HG03460 (cell line): ENCODE results near the gene PICK1.
"Not testable (repeated sequence)": the region's sequence is repeated elsewhere in the genome, so short reads cannot be mapped to it uniquely, and the experiment has no call there.

ENCODE experiments used
- ATAC-seq: cut with Tn5 transposase; IDR thresholded peaks from one replicate; pipeline ENCODE4 v1.9.1; 2021; ENCODE audit not compliant: unreplicated experiment

PICK1 gene

DNA sequence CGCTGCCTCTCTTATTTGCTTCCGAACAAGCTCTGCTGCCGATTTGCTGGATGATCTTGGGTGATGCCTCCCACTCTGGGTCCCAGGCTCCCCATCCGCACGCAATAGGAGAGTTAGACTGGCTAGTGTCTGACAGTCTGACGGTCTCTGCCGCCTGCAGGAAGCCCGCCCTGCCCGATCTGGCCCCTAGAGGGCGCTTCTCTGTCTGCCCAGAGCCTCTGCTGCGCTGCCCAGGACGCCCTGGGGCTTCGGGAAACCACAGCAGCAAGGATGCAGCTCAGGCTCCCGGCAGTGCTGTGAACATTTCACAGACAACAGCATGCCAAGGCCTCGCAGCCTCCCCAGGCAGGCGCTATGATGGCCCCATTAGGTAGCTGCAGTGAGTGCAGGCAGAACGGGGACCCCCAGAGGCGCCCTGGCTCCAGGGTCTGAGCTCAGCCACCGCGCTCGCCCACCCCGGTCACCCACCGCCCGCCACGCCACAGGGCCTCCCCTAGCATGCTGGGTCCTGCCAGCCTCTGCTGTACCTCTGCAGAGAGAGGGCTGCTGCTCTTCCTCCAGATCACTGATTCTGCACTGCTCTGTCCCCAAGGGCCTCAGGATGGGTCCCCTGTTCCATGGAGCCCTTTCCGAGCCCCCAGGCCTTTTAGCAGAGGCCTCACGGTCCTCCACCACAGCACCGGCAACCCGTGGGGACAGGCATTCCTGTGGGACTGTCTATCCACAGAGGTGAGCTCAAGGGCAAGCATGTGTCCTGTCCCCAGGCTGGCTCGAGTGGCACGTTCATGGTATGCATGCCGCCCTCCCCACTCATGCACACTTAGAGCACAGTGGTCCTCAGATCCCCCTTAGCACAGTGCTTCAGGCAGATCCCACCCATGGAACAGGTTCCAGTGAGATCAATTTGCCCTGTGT is 57.5 kb downstream of the PICK1 start:
- no peak for ATAC-seq

DNA sequence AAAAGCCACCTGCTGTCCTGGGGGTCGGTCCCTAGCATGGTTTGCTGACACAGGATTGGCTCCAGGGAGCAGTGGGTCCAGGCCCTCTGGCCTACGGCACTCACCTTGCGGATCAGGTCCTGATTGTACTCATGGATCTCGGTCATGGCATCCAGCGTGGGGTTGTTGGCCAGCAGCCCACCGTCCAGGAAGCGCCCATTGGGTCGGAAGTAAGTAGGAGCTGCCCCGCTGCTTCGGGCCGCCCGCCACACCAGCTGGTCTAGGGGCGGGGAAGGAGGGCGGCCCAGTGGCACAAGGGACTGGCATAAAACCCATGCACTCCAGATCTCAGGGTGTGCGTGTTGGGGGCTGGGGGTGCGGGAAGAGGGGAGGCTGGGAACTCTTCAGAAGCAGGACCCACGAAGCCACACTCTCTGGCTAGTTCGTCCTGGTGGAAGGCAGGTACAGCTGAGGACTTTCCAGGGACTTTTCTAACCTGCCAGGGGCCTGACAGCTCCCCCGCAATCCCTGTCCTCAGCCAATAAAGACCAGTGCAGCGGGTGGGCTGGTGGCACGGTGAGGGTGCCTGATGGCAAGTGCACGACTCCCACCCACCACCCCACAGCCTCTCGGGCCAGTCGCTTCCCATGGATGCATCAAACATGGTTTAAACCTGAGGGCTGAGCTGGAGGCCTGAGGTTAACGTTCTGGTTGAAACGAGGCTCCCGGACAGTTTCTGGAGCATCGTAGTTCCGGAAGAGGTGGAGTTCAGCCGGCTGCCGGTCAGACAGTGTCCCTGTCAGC is 58.4 kb downstream of the PICK1 start:
- ATAC-seq, result no peak

DNA sequence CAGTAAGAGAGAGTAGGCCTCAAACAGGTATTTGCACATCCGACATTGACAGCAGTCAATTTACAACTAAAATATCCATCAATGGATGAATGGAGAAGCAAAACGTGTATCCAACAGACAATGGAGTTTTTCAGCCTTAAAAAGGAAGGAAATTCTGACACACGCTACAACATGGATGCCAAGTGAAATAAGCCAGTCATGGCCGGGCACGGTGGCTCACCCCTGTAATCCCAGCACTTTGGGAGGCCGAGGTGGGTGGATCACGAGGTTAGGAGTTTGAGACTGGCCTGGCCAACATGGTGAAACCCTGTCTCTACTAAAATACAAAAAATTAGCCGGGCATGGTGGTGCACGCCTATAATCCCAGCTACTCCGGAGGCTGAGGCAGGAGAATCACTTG is 60.4 kb downstream of the PICK1 start:
- not testable (repeated sequence) for ATAC-seq

DNA sequence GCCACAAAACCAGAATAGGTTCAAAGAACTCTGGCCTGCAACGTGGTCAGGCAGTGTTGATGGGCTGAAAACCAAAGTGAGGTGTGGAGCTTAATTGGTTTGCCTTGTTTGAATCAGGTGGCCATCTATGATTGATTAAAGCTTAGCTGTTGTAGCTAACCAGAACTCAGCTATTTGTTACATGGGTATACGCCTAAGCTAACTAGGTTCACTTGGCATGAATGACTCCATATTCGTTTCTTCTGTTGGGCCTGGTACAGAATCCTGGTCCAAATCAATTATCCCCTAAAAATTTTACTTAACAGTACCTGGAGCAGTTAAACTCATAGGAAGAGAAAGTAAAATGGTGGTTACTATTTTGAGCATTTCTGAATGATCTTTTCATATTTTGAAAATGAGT is 61.0 kb downstream of the PICK1 start:
- ATAC-seq, result no peak

DNA sequence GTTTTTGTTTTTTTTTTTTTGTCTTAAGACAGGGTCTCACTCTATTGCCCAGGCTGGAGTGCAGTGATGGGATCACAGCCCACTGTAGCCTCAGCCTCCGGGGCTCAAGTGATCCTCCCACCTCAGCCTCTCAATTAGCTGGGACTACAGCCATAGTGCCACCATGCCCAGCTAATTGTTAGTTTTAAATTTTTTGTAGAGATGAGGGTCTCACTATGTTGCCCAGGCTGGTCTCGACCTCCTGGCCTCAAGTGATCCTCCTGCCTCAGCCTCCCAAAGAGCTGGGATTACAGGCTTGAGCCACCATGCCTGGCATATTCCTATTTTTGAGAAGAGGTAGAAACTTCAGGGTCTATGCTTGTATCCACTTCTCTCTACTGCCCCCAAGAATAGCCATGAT is 61.5 kb downstream of the PICK1 start:
- not testable (repeated sequence) for ATAC-seq

DNA sequence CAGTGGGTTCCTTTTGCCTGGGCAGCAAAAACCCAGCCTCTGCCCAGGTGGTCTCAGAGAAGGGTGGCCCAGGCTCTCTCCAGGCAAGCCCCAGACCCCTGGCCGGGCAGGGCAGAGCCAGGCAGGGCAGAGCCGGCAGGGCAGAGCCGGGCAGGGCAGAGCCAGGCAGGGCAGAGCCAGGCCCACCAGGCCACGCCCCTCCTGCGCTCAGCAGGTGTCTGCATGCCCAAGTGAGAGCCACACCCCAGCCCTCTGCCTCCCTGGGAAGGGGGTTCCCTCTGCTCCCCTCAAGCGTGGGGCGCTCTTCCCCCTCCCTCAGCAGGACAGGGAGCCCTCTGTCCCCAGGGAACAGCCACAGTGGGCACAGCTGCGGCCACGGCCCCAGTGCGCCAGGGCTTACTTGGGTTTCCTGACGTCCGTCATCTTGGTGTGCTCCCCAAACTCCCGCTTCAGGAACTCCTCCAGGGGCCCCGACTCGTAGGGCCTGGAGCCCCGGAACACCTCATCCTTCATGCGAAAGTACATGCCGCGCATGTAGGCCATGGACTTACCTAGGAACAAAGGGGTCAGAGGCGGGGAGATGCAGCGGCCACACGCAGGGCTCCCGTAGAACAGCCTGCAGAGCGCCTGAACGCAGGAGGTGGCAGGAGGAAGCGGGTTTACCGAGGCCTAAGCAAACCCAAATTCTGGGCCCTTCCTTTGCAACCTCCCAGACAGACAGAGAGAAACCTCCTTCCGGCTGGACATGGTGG is 63.3 kb downstream of the PICK1 start:
- no peak for ATAC-seq

DNA sequence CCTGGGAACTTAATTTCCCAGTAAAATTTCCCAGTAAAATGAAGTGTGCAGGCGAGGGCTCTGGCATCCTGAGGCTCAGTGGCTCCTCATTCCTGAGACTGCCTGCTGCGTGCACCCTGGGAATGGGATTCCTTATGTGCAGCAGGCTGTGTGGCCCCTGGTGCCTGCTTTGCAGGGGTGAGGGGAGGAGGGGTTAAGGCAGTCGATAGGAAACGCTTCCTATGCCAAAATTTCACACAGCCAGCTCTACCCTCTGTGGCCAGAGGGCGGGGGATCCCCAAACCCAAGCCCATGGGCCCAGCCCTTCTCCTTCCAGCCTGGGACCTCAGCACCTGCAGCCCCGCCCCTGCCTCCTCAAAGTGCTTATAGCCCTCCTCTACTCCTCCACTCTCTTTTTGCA is 65.4 kb downstream of the PICK1 start:
- ATAC-seq, result no peak

DNA sequence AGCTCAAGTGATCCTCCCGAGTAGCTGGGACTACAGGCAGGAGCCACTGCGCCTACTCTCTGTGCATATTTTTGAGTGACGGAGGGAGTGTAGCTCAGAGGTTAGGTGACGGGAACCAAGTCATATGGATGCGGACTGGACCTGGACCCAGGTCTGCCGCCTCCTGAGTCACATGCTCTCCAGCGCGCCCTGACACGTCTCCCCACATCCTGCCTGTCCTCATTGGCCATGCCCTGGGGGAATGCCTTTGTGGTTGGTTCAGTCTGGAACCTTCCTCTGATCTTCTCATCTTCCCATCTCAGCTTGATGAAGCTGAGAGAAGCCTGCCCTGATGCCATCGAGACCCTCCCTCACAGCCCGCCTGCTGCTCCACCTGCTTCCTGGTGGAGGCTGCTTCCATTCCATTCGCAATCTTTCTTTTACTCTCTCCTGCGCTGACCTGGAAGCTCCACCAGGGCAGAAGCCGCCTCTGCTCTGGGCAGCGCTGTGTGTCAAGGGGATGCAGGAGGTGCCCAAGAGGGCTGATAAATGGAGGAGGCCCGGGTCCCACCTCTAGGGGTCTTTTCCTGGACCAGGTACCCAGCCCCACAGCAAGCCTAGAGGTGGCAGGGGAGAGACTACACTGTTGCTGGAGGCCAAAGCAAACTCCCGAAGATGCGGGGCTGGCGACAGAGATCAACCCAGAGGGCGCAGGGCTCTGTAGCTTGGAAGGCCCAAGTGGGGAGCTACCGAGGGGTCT is 67.2 kb downstream of the PICK1 start:
- ATAC-seq, result no peak

DNA sequence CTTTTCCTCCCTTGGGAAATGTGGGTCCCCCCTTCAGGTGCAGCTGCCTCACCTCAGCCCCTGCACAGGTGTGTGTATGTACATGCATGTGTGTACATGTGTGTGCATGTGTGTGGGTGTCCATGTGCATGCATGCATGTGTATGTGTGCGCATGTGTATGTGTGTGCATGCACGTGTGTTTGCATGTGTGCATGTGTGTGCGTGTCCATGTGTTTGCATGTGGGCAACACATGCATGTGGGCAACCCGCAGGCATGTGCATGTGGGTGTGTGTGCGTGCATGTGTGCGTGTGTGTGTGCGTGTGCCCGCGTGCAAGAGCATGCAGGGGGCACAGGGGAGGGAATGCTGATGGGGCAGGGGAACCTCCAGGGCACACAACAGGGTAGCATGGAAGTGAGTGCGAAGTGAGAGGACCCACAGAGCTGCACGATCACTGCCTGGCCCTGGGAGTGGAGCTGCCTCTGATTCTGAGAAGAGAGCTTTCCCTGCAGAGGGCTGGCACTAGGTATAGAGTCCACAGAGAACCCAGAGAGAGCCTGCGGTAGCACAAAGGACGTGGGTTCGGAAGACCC is 67.9 kb downstream of the PICK1 start:
- no peak for ATAC-seq
